Spleen (tissue), 7 donors: ENCODE data around the gene TMEM196.

Experiments used
- CTCF ChIP-seq, 11 experiments: fragments of 200-600 bp in 7 of 11; fragments of 450-650 bp in 4 of 11; sonication (generic) in 4 of 11; IDR thresholded peaks in 8 of 11; conservative IDR thresholded peaks in 3 of 11; 1 replicate in 7 of 11; 2 replicates in 4 of 11; pipeline versions ENCODE4 v1.4.0 to v1.8.0; 2016 to 2021; ENCODE audit warnings: antibody characterized with exemption in 11 of 11, inconsistent platforms in 4 of 11, mild to moderate bottlenecking in 1 of 11
- POLR2A ChIP-seq, 3 donors: fragments of 450-650 bp; IDR thresholded peaks; one replicate each; pipeline ENCODE4 v1.5.1; 2017; ENCODE audit warnings: antibody characterized with exemption in 3 of 3, mild to moderate bottlenecking in 1 of 3
- POLR2AphosphoS5 ChIP-seq, 3 donors: sonication (generic); formaldehyde crosslinking; IDR thresholded peaks; one replicate each; pipeline ENCODE4 v1.5.1; 2017; ENCODE audit warnings: antibody characterized with exemption in 3 of 3
- donor health status: DM: no; HTN: no; CAD: no; lungs with moderate emphysema.
- donor health status: DM: no; HTN: no; CAD: no.
- donor health status: DM: no; HTN: no; CAD: no.

GRCh38 chr7:19762631-19763030 is 10.8 kb downstream of the TMEM196 start:
- no peak for TF ChIP-seq CTCF (IDR thresholded peaks at IDR 0.05 in 8 of 11, conservative IDR thresholded peaks at IDR 0.05 in 3 of 11)
- no peak for TF ChIP-seq POLR2AphosphoS5 (IDR thresholded peaks at IDR 0.05)
- no peak for TF ChIP-seq POLR2A (IDR thresholded peaks at IDR 0.05)
